Measurements from ENCODE around the gene DSCAM.

The DSCAM gene

GRCh38 chr21:40404396-40404800 is 442.6 kb downstream of the DSCAM start:
- no peak for TF ChIP-seq CTCF (conservative IDR thresholded peaks at IDR 0.05)
- peak overlapping the region; percentile 88 for H3K27ac ChIP-seq

- no peak for TF ChIP-seq CTCF (conservative IDR thresholded peaks at IDR 0.05)
- H3K27ac ChIP-seq: peak overlapping the region; percentile 88
Measured at GRCh38 chr21:40402884-40403582, 443.9 kb downstream of the DSCAM start.

GRCh38 chr21:40395732-40396131 is 451.2 kb downstream of the DSCAM start:
- no peak for TF ChIP-seq CTCF (conservative IDR thresholded peaks at IDR 0.05)

GRCh38 chr21:40393066-40393465 is 453.9 kb downstream of the DSCAM start:
- no peak overlapping the region for H3K27ac ChIP-seq
- TF ChIP-seq CTCF (conservative IDR thresholded peaks at IDR 0.05): no peak

More at GRCh38 chr21:40395732-40396131, 451.2 kb downstream of the DSCAM start:
- H3K27ac ChIP-seq: no peak overlapping the region

GRCh38 chr21:40388046-40388445 is 458.9 kb downstream of the DSCAM start:
- H3K27ac ChIP-seq: no peak overlapping the region
- TF ChIP-seq CTCF (conservative IDR thresholded peaks at IDR 0.05): no peak

GRCh38 chr21:40386981-40387747 is 459.8 kb downstream of the DSCAM start:
- peak overlapping the region; percentile 20; the same call in 1 of the 2 replicates for H3K27ac ChIP-seq
- no peak for TF ChIP-seq CTCF (conservative IDR thresholded peaks at IDR 0.05)

- H3K27ac ChIP-seq: no peak overlapping the region; the same call in none of the 2 replicates
- TF ChIP-seq CTCF (conservative IDR thresholded peaks at IDR 0.05): peak; percentile 99
Measured at GRCh38 chr21:40386294-40386911, 460.6 kb downstream of the DSCAM start.

All from VCaP (cell line).